Kidney (tissue), 14 donors: ENCODE data around the gene COL17A1. TPM values are rescaled to one million over a fixed set of nuclear protein-coding genes. Genes with fewer than 3 reads are reported as not detected.

ENCODE experiments used
- DNase-seq, 5 donors: peaks; one replicate each; pipeline ENCODE4 v3.0.0-alpha.2; 2013 to 2020
- FAIRE-seq: peaks from 2 replicates; lab custom pipeline; 2012; peaks lifted over from hg19 to GRCh38; lab: Jason Lieb, UNC
- H3K27ac ChIP-seq, 2 donors: one replicate each; pipeline ENCODE4 v1.7.0; 2013; ENCODE audit warnings: low read depth in 2 of 2, low read length in 2 of 2, inconsistent platforms in 1 of 2
- H3K27me3 ChIP-seq: one replicate; pipeline ENCODE4 v1.7.1; 2013; ENCODE audit warnings: low read length, inconsistent platforms; ENCODE audit not compliant: control insufficient read depth, insufficient read depth
- H3K36me3 ChIP-seq, 3 donors: one replicate each; pipeline versions ENCODE4 v1.7.0 to v1.7.1; 2013; ENCODE audit warnings: low read length in 3 of 3, control low read depth in 1 of 3, inconsistent platforms in 1 of 3; ENCODE audit not compliant: insufficient read depth in 3 of 3, control insufficient read depth in 2 of 3
- H3K4me1 ChIP-seq, 3 donors: one replicate each; pipeline versions ENCODE4 v1.7.0 to v1.7.1; 2013; ENCODE audit warnings: low read length in 3 of 3, inconsistent platforms in 1 of 3, low read depth in 1 of 3; ENCODE audit not compliant: control insufficient read depth in 2 of 3, insufficient read depth in 2 of 3
- H3K4me3 ChIP-seq, 3 donors: one replicate each; pipeline versions ENCODE4 v1.7.0 to v1.8.1; 2013; ENCODE audit warnings: low read length in 3 of 3, control low read depth in 1 of 3, inconsistent platforms in 1 of 3
- H3K9ac ChIP-seq, 3 donors: one replicate each; pipeline versions ENCODE4 v1.7.0 to v1.7.1; 2013; ENCODE audit warnings: low read length in 3 of 3, control low read depth in 1 of 3, inconsistent platforms in 1 of 3
- H3K9me3 ChIP-seq, 3 donors: one replicate each; pipeline versions ENCODE4 v1.7.0 to v1.7.1; 2013; ENCODE audit warnings: low read length in 3 of 3, control low read depth in 1 of 3, inconsistent platforms in 1 of 3; ENCODE audit not compliant: control insufficient read depth in 2 of 3, insufficient read depth in 1 of 3
- CTCF ChIP-seq: IDR thresholded peaks from 3 replicates; pipeline ENCODE4 v1.5.1; 2012; ENCODE audit warnings: mild to moderate bottlenecking, moderate library complexity, borderline replicate concordance; ENCODE audit not compliant: insufficient read depth; ENCODE audit errors: extremely low read depth
- intact Hi-C: fragments of 100-400 bp; cut with DNase I; formaldehyde crosslinking; loops from one replicate; pipeline ENCODE4 v1.11.1; 2022
- polyA plus RNA-seq: library from polyadenylated mRNA; stranded (reverse); fragments of 350-450 nt; fragmentation: Illumina TruSeq; extraction: RNeasy Lipid Tissue Mini Kit (QIAGEN cat#74804); gene quantifications from one replicate; pipeline ENCODE4 v1.2.3, GENCODE V29; 2014; ENCODE audit warnings: low read depth, low replicate concordance; ENCODE audit not compliant: insufficient read depth
- total RNA-seq: library from RNA; stranded (reverse); fragmentation: NEBNext Ultra II Directional; extraction: Animal tissue kit (Norgen Biotek cat#: 25700); gene quantifications from one replicate; pipeline ENCODE4 v1.2.1, GENCODE V29; 2021
- donor health status: control.
- donor health status: control.
- donor health status: control.
- donor health status: control.
- donor health status: control.
- donor health status: DM: yes; HTN: yes; CAD: no.
- donor health status: Normal renal cell carcinoma (clear cell type).

Gene COL17A1
- total and polyA plus RNA-seq, 2 donors from 2014 or later: 0.58 to 10.8 TPM

GRCh38 chr10:104072786-104073185, 12.9 kb downstream of the COL17A1 start:
- Histone ChIP-seq H3K4me3 (no peak overlapping the region), H3K36me3 (no peaks in the 10 kb centered on the region), H3K9ac (no peak overlapping the region), H3K27ac (no peak overlapping the region), H3K9me3 (no peaks in the 10 kb centered on the region), H3K4me1 (peaks cover 0 to 5% (median 0%) of the 10 kb centered on the region in 3 donors), H3K27me3 (no peaks in the 10 kb centered on the region)
- no peak for TF ChIP-seq CTCF
- intact Hi-C loops: no loop called here
- FAIRE-seq (no peak), DNase-seq (no peak)

GRCh38 chr10:104069613-104070012, 16.1 kb downstream of the COL17A1 start:
- TF ChIP-seq CTCF: no peak
- no peak overlapping the region for H3K4me3 ChIP-seq
- H3K9me3 ChIP-seq: no peaks in the 10 kb centered on the region
- H3K9ac ChIP-seq: no peak overlapping the region
- FAIRE-seq: no peak
- H3K27me3 ChIP-seq: no peaks in the 10 kb centered on the region
- H3K27ac ChIP-seq: no peak overlapping the region
- H3K4me1 ChIP-seq: no peaks in the 10 kb centered on the region
- intact Hi-C loops: no loop called here
- peak in 3 of 5 donors; percentile 37 to 72 (median 69) for DNase-seq
- no peaks in the 10 kb centered on the region for H3K36me3 ChIP-seq

GRCh38 chr10:104067525-104067924, 18.2 kb downstream of the COL17A1 start:
- no peak overlapping the region for H3K9ac ChIP-seq
- H3K9me3 ChIP-seq: no peaks in the 10 kb centered on the region
- H3K4me3 ChIP-seq: no peak overlapping the region
- H3K27ac ChIP-seq: no peak overlapping the region
- FAIRE-seq (no peak), DNase-seq (peak in 4 of 5 donors; percentile 65 to 72 (median 68))
- intact Hi-C loops: no loop called here
- H3K36me3 ChIP-seq: no peaks in the 10 kb centered on the region
- H3K27me3 ChIP-seq: no peaks in the 10 kb centered on the region
- H3K4me1 ChIP-seq: no peaks in the 10 kb centered on the region
- no peak for TF ChIP-seq CTCF

- Histone ChIP-seq H3K4me1 (no peaks in the 10 kb centered on the region), H3K4me3 (no peak overlapping the region), H3K9me3 (no peaks in the 10 kb centered on the region), H3K27me3 (no peaks in the 10 kb centered on the region), H3K36me3 (no peaks in the 10 kb centered on the region), H3K9ac (no peak overlapping the region), H3K27ac (no peak overlapping the region)
- TF ChIP-seq CTCF: no peak
- intact Hi-C loops: no loop called here
- no peak for DNase-seq
- FAIRE-seq: no peak
These were observed 18.7 kb downstream of the COL17A1 start for GRCh38 chr10:104066945-104067344.
